CD14-positive monocyte (primary cell): ENCODE results near the gene DDX43. TPM values are rescaled to one million over a fixed set of nuclear protein-coding genes. Genes with fewer than 3 reads are reported as not detected.

ENCODE experiments used
- DNase-seq, 3 donors: peaks; one replicate each; pipeline ENCODE4 v3.0.0-alpha.2; 2011 to 2022
- H2AFZ ChIP-seq: 2 replicates; pipeline ENCODE4 v1.6.0; 2012; ENCODE audit warnings: mild to moderate bottlenecking, low read depth, low read length, inconsistent platforms; ENCODE audit not compliant: insufficient read depth, poor library complexity, severe bottlenecking
- H3K27ac ChIP-seq, 2 donors: 1 replicate in 1 of 2; 2 replicates in 1 of 2; pipeline ENCODE4 v1.5.1; 2012 to 2013; ENCODE audit warnings: low read length in 2 of 2, control low read depth in 1 of 2, inconsistent platforms in 1 of 2, low read depth in 1 of 2, mild to moderate bottlenecking in 1 of 2
- H3K27me3 ChIP-seq, 2 donors: one replicate each; pipeline versions ENCODE4 v1.6.0 to v1.6.1; 2011 to 2013; ENCODE audit warnings: low read length in 2 of 2; ENCODE audit not compliant: control insufficient read depth in 2 of 2, insufficient read depth in 2 of 2
- H3K36me3 ChIP-seq, 2 donors: replicated peaks in 1 of 2; 1 replicate in 1 of 2; 2 replicates in 1 of 2; pipeline versions ENCODE4 v1.5.1 to v1.6.1; 2012 to 2013; ENCODE audit warnings: low read length in 2 of 2, control low read depth in 1 of 2, inconsistent platforms in 1 of 2, mild to moderate bottlenecking in 1 of 2; ENCODE audit not compliant: insufficient read depth in 2 of 2, control insufficient read depth in 1 of 2
- H3K4me1 ChIP-seq, 2 donors: 1 replicate in 1 of 2; 2 replicates in 1 of 2; pipeline versions ENCODE4 v1.5.1 to v1.6.1; 2012 to 2013; ENCODE audit warnings: low read length in 2 of 2, control low read depth in 1 of 2, inconsistent platforms in 1 of 2, mild to moderate bottlenecking in 1 of 2, moderate library complexity in 1 of 2; ENCODE audit not compliant: insufficient read depth in 2 of 2, control insufficient read depth in 1 of 2
- H3K4me2 ChIP-seq: replicated peaks from 2 replicates; pipeline ENCODE3; 2012; ENCODE audit warnings: low read length, moderate library complexity, mild to moderate bottlenecking; ENCODE audit not compliant: poor library complexity, severe bottlenecking; ENCODE audit errors: extremely low read depth
- H3K4me3 ChIP-seq, 3 experiments: fragments of 200-600 bp in 1 of 3; sonication (generic) in 1 of 3; replicated peaks in 1 of 3; 1 replicate in 2 of 3; 2 replicates in 1 of 3; pipeline ENCODE4 v1.5.1; 2011 to 2013; ENCODE audit warnings: low read length in 3 of 3, mild to moderate bottlenecking in 3 of 3, control low read depth in 2 of 3, low read depth in 2 of 3, inconsistent platforms in 1 of 3, moderate library complexity in 1 of 3
- H3K79me2 ChIP-seq: 2 replicates; pipeline ENCODE4 v1.6.0; 2012; ENCODE audit warnings: mild to moderate bottlenecking, control low read depth, inconsistent platforms, low read length, moderate library complexity; ENCODE audit not compliant: insufficient read depth
- H3K9ac ChIP-seq: 2 replicates; pipeline ENCODE4 v1.6.0; 2017; ENCODE audit warnings: low read length, mild to moderate bottlenecking; ENCODE audit not compliant: insufficient read depth, poor library complexity, severe bottlenecking
- H3K9me3 ChIP-seq, 2 donors: replicated peaks in 1 of 2; 1 replicate in 1 of 2; 2 replicates in 1 of 2; pipeline versions ENCODE4 v1.5.1 to v1.6.1; 2012 to 2013; ENCODE audit warnings: low read length in 2 of 2, control low read depth in 1 of 2; ENCODE audit not compliant: control insufficient read depth in 1 of 2, insufficient read depth in 1 of 2
- H4K20me1 ChIP-seq: 2 replicates; pipeline ENCODE4 v1.6.0; 2012; ENCODE audit warnings: mild to moderate bottlenecking, low read length, control low read depth, moderate library complexity; ENCODE audit not compliant: insufficient read depth
- H3K27ac Mint-ChIP-seq, 7 donors: one replicate each; pipeline ENCODE4 v1.8.0; 2020; ENCODE audit warnings: mild to moderate bottlenecking in 7 of 7, mixed read lengths in 7 of 7, moderate library complexity in 6 of 7, inconsistent platforms in 2 of 7
- H3K27me3 Mint-ChIP-seq, 3 donors: one replicate each; pipeline ENCODE4 v1.8.0; 2021 to 2022; ENCODE audit warnings: low read depth in 3 of 3, mild to moderate bottlenecking in 3 of 3, mixed read lengths in 3 of 3, moderate library complexity in 3 of 3, inconsistent platforms in 1 of 3
- H3K36me3 Mint-ChIP-seq, 2 donors: one replicate each; pipeline ENCODE4 v1.8.0; 2020; ENCODE audit warnings: mixed read lengths in 2 of 2, inconsistent platforms in 1 of 2, mild to moderate bottlenecking in 1 of 2
- H3K4me1 Mint-ChIP-seq: one replicate; pipeline ENCODE4 v1.8.0; 2020; ENCODE audit warnings: mild to moderate bottlenecking, mixed read lengths
- H3K4me3 Mint-ChIP-seq, 2 donors: one replicate each; pipeline ENCODE4 v1.8.0; 2020; ENCODE audit warnings: mild to moderate bottlenecking in 2 of 2, mixed read lengths in 2 of 2, moderate library complexity in 1 of 2
- H3K9me3 Mint-ChIP-seq, 7 donors: one replicate each; pipeline ENCODE4 v1.8.0; 2020 to 2022; ENCODE audit warnings: mixed read lengths in 7 of 7, mild to moderate bottlenecking in 6 of 7, moderate library complexity in 6 of 7, inconsistent platforms in 2 of 7
- WGBS: methylation state at CpG from one replicate; pipeline ENCODE4 v1.1.5; 2013; ENCODE audit warnings: missing lambda C conversion rate; ENCODE audit not compliant: insufficient coverage; 5-methylcytosine and 5-hydroxymethylcytosine counted together
- intact Hi-C, 2 donors: fragments of 100-400 bp; cut with micrococcal nuclease; formaldehyde crosslinking; loops; one replicate each; pipeline versions ENCODE4 v1.15.0 to v1.15.1; 2023
- polyA plus RNA-seq, 3 donors: library from polyadenylated mRNA; depleted of rRNA in 1 of 3; unstranded in 2 of 3; stranded (reverse) in 1 of 3; fragments of 300-500 nt in 2 of 3; fragments of >200 nt in 1 of 3; fragmentation: Illumina TruSeq in 2 of 3; gene quantifications; 1 replicate in 2 of 3; 2 replicates in 1 of 3; pipeline ENCODE4 v1.2.3, GENCODE V29; 2012 to 2021
- small RNA-seq: library from RNA; depleted of rRNA; stranded (forward); fragments of <200 nt; gene quantifications from one replicate; pipeline ENCODE3, GENCODE V24; 2012; ENCODE audit warnings: low read depth; ENCODE audit not compliant: insufficient read length
- TF ChIP-seq, protein P1 (sequence below): fragments of 200-600 bp; IDR thresholded peaks from one replicate; pipeline ENCODE4 v1.8.0; 2022; ENCODE audit warnings: antibody characterized with exemption, mild to moderate bottlenecking

DDX43 gene
- polyA plus RNA-seq, 3 donors = 0.23 to 1.0 TPM; not detected in 1

GRCh38 chr6:73460056-73460455 lies 65.4 kb downstream of the DDX43 start:
- H3K27me3 ChIP-seq = no peaks in the 10 kb centered on the region
- H3K4me1 ChIP-seq = peaks cover 57 to 70% of the 10 kb centered on the region in 2 donors
- no peaks in the 10 kb centered on the region for H4K20me1 ChIP-seq
- intact Hi-C loops = loop anchor here (5.0 to 10.0 kb wide), 2 partner anchors 52 to 55 kb away; no protein-coding TSS in a partner anchor
- Mint-ChIP-seq H3K4me3 (no peak overlapping the region), H3K9me3 (no peaks in the 10 kb centered on the region), H3K27ac (peak overlapping the region; percentile 68 to 87 (median 75)), H3K27me3 (peaks cover 0 to 2% (median 0%) of the 10 kb centered on the region in 3 donors), H3K4me1 (peaks cover 52% of the 10 kb centered on the region), H3K36me3 (peaks cover 0 to 3% of the 10 kb centered on the region in 2 donors)
- peaks cover 69% of the 10 kb centered on the region for H3K79me2 ChIP-seq
- TF ChIP-seq, protein P1, sequence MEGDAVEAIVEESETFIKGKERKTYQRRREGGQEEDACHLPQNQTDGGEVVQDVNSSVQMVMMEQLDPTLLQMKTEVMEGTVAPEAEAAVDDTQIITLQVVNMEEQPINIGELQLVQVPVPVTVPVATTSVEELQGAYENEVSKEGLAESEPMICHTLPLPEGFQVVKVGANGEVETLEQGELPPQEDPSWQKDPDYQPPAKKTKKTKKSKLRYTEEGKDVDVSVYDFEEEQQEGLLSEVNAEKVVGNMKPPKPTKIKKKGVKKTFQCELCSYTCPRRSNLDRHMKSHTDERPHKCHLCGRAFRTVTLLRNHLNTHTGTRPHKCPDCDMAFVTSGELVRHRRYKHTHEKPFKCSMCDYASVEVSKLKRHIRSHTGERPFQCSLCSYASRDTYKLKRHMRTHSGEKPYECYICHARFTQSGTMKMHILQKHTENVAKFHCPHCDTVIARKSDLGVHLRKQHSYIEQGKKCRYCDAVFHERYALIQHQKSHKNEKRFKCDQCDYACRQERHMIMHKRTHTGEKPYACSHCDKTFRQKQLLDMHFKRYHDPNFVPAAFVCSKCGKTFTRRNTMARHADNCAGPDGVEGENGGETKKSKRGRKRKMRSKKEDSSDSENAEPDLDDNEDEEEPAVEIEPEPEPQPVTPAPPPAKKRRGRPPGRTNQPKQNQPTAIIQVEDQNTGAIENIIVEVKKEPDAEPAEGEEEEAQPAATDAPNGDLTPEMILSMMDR = no peak
- H3K27ac ChIP-seq = no peak overlapping the region
- H3K9ac ChIP-seq = no peak overlapping the region
- H3K9me3 ChIP-seq = no peaks in the 10 kb centered on the region
- no peaks in the 10 kb centered on the region for H3K36me3 ChIP-seq
- H3K4me2 ChIP-seq = no peak overlapping the region
- no peak overlapping the region for H3K4me3 ChIP-seq
- no peak overlapping the region for H2AFZ ChIP-seq
- peak in 1 of 3 donors; percentile 15 for DNase-seq
- WGBS = 73% methylated on average over 2 of the region's 5 CpGs

DNA sequence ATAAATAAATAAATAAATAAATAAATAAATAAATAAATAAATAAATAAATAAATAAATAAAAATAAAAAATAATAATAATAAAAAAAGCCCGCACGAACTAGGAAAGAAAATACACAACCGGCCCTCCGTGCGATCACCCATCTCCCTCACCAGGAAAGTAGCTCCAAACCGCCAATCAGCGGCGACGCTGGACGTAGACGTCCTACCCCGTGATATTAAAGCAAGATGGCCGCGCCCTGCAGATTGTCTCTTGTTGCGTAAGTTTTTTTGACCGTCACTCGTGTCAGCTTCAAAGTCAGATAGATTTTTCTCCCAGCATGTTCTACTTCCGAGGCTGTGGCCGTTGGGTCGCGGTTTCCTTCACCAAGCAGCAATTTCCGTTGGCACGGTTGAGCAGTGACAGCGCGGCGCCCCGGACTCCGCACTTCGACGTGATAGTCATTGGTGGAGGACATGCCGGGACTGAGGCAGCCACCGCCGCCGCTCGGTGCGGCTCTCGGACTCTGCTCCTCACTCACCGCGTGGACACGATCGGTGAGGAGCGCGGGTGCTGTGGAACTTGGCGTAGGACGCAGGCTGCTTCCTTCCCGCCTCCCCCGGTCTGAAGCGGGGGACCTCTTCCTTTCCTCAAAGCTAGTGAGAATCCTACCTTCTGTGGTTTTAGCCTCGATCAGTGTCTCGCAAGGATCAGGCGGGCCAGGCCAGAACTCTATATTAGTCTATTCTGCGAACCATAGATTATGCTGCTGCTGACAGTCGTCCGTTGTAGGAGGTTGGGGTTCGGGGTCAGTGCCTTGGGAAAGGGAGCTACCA lies 67.1 kb downstream of the DDX43 start, which contains the start of gene MTO1:
Gene MTO1 (plus strand): TSS at position 201 of the 814 bp plus-strand sequence. CDS start 118 bp downstream, at position 319.
- H3K27ac Mint-ChIP-seq = peak within 1 kb of the TSS; percentile 97 to 100 (median 99)
- H3K27me3 Mint-ChIP-seq = peaks cover 0 to 2% (median 0%) of the 10 kb centered on the region in 3 donors
- H3K4me1 ChIP-seq = peaks cover 42 to 53% of the 10 kb centered on the region in 2 donors
- no peaks in the 10 kb centered on the region for H3K9me3 Mint-ChIP-seq
- H3K9me3 ChIP-seq = no peaks in the 10 kb centered on the region
- intact Hi-C loops = loop anchor here (5.0 to 10.0 kb wide), 2 partner anchors 51 to 53 kb away; no protein-coding TSS in a partner anchor
- peak; percentile 88 to 92 (median 90) for DNase-seq
- H3K4me2 ChIP-seq = peak within 1 kb of the TSS; percentile 95
- peaks cover 8 to 17% of the 10 kb centered on the region in 2 donors for H3K36me3 Mint-ChIP-seq
- H4K20me1 ChIP-seq = no peaks in the 10 kb centered on the region
- H3K79me2 ChIP-seq = peaks cover 84% of the 10 kb centered on the region
- TF ChIP-seq, protein P1 = no peak
- H2AFZ ChIP-seq = peak within 1 kb of the TSS; percentile 91
- peak within 1 kb of the TSS; percentile 97 to 100 for H3K27ac ChIP-seq
- peaks cover 7 to 14% of the 10 kb centered on the region in 2 donors for H3K36me3 ChIP-seq
- H3K4me3 ChIP-seq = peak within 1 kb of the TSS; percentile 70 to 97 (median 97)
- peaks cover 40% of the 10 kb centered on the region for H3K4me1 Mint-ChIP-seq
- 0% methylated on average over 42 of the region's 55 CpGs for WGBS
- peak within 1 kb of the TSS; percentile 99 to 100 for H3K4me3 Mint-ChIP-seq
- H3K27me3 ChIP-seq = no peaks in the 10 kb centered on the region
- H3K9ac ChIP-seq = peak within 1 kb of the TSS; percentile 92

Small RNAs within 50 kb of the gene (small RNA-seq; reads per million reads assigned to genes)
- not detected for gene RNU6-975P
- not detected for gene RPL39P3

Other genes with a start within 250 kb of the DDX43 start
- gene KHDC1L, start 169.3 kb upstream of the DDX43 start, polyA plus RNA-seq = not detected
- gene KHDC1, start 131.6 kb upstream of the DDX43 start, polyA plus RNA-seq = under 1 TPM in 1 of 3 donors, not detected in 2; 0.13 TPM
- not detected for gene DPPA5, start 40.6 kb upstream of the DDX43 start, polyA plus RNA-seq
- gene KHDC3L, start 32.2 kb upstream of the DDX43 start, polyA plus RNA-seq = not detected
- gene OOEP, start 24.9 kb upstream of the DDX43 start, polyA plus RNA-seq = not detected
- gene CGAS, start 57.5 kb downstream of the DDX43 start, polyA plus RNA-seq = 10 to 100 TPM in 1 of 3 donors, 1 to 10 TPM in 2; 4.9 to 13.9 (median 6.7) TPM
- 10 to 100 TPM in 2 of 3 donors, 1 to 10 TPM in 1; 8.0 to 22.8 (median 14.4) TPM for gene MTO1, start 66.9 kb downstream of the DDX43 start, polyA plus RNA-seq
- 1,000 to 10,000 TPM; 5,292 to 7,368 (median 5,586) TPM for gene EEF1A1, start 126.2 kb downstream of the DDX43 start, polyA plus RNA-seq